HG03457 (cell line): ENCODE results near the gene SVBP.

Experiments
- ATAC-seq: cut with Tn5 transposase; IDR thresholded peaks from one replicate; pipeline ENCODE4 v1.9.1; 2021; ENCODE audit warnings: moderate number of reproducible peaks; ENCODE audit not compliant: unreplicated experiment

SVBP gene

GRCh38 chr1:42765832-42766740, 51.1 kb downstream of the SVBP start:
- ATAC-seq = peak; percentile 3

- no peak for ATAC-seq
Measured at GRCh38 chr1:42765269-42765668, 51.9 kb downstream of the SVBP start.

GRCh38 chr1:42762269-42762668, 54.9 kb downstream of the SVBP start:
- ATAC-seq = no peak

GRCh38 chr1:42761567-42761966, 55.6 kb downstream of the SVBP start:
- ATAC-seq = no peak

- ATAC-seq = no peak
Measured at GRCh38 chr1:42759114-42759513, 58.1 kb downstream of the SVBP start.

GRCh38 chr1:42758641-42759040, 58.6 kb downstream of the SVBP start:
- no peak for ATAC-seq

- no peak for ATAC-seq
Measured at GRCh38 chr1:42757892-42758275, 59.3 kb downstream of the SVBP start.
